Esophagus muscularis mucosa (tissue), 4 donors: Measurements from ENCODE around the gene RORC.

Experiments
- CTCF ChIP-seq, 3 experiments: fragments of 200-600 bp in 2 of 3; fragments of 450-650 bp in 1 of 3; sonication (generic) in 2 of 3; IDR thresholded peaks; one replicate each; pipeline ENCODE4 v1.5.1; 2017 to 2019; ENCODE audit warnings: antibody characterized with exemption in 3 of 3, mild to moderate bottlenecking in 2 of 3, moderate library complexity in 1 of 3
- EP300 ChIP-seq: sonication (generic); formaldehyde crosslinking; IDR thresholded peaks from one replicate; pipeline ENCODE4 v1.6.1; 2017; ENCODE audit warnings: antibody characterized with exemption
- POLR2A ChIP-seq: fragments of 450-650 bp; IDR thresholded peaks from one replicate; pipeline ENCODE4 v1.6.1; 2017; ENCODE audit warnings: antibody characterized with exemption, moderate library complexity, mild to moderate bottlenecking, low read depth
- POLR2AphosphoS5 ChIP-seq, 2 donors: sonication (generic); formaldehyde crosslinking; IDR thresholded peaks; one replicate each; pipeline ENCODE4 v1.6.1; 2017; ENCODE audit warnings: antibody characterized with exemption in 2 of 2

GRCh38 chr1:151763990-151764389 is 67.6 kb downstream of the RORC start:
- TF ChIP-seq CTCF (IDR thresholded peaks at IDR 0.05) (no peak), POLR2A (no peak), EP300 (no peak), POLR2AphosphoS5 (IDR thresholded peaks at IDR 0.05) (no peak)
